NCI-H510A treated with DMSO at 0.1 percent for 48 hours (cell line): ENCODE data around the gene FLYWCH1.

Source experiments
- DNase-seq: peaks from one replicate; lab custom pipeline; 2025; lab: John Stamatoyannopoulos, UW

Gene FLYWCH1, protein sequence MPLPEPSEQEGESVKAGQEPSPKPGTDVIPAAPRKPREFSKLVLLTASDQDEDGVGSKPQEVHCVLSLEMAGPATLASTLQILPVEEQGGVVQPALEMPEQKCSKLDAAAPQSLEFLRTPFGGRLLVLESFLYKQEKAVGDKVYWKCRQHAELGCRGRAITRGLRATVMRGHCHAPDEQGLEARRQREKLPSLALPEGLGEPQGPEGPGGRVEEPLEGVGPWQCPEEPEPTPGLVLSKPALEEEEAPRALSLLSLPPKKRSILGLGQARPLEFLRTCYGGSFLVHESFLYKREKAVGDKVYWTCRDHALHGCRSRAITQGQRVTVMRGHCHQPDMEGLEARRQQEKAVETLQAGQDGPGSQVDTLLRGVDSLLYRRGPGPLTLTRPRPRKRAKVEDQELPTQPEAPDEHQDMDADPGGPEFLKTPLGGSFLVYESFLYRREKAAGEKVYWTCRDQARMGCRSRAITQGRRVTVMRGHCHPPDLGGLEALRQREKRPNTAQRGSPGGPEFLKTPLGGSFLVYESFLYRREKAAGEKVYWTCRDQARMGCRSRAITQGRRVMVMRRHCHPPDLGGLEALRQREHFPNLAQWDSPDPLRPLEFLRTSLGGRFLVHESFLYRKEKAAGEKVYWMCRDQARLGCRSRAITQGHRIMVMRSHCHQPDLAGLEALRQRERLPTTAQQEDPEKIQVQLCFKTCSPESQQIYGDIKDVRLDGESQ

DNA sequence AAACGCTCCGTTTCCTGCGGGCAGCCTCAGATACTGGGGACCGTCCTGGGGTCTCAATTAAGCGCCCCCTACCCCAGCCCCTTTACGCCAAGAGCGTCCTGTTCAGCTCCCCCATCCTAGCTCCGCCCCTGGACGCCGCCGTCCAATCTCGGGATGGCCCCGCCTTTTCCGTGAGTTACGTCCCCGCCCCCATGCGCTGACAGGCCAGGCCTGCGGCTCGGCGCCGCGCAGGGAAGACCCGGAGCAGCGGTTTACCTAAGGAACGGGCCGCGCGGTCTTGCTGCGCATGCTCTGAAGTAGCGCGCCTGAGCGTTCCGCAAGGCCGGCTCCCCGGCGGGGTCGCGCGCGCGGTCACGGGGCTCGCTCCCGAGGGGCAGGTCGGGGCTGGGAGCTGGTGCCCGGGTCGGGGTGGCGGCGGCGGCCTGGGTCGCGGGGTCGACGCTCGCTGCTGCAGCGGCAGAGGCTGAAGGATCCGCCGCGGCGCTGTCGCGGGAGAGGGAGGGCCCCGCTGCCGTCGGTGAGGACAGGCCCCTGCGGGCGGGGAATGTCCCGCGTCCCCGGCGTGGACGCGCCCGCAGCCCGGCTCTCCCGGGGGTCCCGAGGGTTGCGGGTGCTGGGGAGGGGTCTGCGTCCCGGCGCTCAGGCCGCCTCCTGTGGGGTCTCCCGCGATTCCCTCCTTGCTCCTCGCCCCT lies at the start of gene FLYWCH1:
TSS of gene FLYWCH1 (plus strand) at position 294 of the 692 bp plus-strand sequence. CDS start 17,755 bp downstream, outside the sequence.
- peak; percentile 90 for DNase-seq

DNA sequence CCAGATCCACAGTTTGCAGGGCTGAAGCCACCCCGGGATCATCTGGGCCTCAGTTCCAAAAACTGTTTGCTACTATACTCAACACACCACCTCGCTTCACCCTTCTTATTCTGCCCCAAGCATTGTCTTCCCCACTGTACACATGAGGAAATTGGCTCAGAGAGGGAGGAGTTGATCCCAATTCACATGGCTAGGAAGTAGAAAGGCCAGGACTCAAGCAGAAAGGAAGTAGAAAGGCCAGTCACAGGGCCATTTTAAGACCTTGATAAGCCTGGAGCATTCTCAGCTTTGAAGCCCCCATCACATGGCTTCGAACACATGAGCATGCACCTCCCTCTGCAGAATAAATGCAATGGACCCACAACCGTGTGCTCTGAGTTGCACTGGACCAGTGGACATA lies 46.1 kb upstream of the FLYWCH1 start:
- DNase-seq, result no peak

DNA sequence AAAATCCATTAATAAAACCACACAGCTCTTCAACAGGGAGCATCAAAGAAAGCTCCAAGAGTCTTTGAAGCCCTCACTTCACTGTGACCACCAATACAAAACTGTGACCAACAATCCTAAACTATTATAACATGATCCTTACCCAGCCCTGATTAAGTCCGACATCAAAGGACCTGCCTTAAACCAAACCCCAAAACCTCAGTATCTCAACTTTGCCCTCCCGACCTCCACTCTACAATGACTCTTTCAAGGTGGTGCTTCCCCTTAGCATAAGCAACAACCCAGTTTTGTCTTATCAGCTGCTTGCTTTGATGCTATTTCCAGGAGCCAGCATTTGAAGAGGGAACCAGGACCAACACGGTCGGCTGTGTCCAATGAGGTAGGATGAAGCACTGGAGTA lies 45.3 kb upstream of the FLYWCH1 start:
- DNase-seq, result no peak

DNA sequence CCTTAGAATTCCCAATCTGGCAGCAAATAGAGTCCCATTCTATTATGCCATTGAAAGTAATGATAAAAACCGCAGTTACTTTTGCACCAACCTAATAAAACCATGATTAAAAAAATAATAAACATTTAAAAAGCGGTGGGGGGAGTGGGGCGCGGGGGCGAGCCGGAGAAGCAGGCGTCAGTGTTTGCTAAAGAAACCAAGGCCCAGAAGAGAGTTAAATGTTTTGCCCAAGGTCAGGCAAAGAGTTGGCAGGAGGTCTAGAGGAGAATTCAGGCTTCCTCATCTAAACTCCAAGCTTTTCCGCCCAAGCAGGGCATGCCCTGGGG lies 44.1 kb upstream of the FLYWCH1 start:
- DNase-seq, result no peak

DNA sequence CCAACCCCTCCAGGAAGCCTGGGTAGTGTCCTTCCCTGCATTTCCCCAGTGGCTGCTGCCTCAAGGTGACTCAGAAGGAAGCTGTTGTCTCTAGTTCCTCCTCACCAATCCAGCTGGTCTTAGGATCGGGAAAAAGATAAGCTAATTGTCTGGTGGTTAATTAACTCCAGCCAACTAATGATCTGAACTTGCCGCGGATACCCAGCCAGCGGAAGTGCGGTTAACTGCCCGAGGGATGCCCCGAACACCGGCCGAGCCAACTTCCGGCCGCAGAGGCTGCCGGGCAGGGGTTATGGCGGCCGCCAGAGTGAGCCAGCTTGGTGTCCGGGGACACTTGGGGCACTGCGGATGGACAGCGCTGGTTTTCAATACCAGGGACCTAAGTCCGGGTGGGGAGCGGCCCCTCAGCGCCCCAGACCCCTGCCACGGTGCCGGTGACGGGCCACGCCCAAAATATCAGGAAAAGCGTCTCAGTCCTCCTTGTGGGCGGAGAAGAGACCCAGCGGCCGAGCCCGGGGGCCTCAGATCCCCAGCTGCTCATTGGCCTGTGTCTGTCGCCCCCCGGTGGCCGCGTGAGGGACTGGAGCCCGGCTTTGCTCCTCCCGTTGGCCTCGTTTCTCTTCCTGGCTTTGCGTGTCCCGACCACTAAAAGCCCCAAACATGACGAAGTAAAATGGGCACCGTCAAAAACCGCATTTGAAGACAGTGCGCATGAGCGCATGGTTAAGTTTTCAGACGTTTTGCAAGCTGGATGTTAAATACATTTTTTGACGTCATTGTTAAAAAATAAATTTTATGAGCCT lies 43.5 kb upstream of the FLYWCH1 start:
- peak; percentile 68 for DNase-seq

DNA sequence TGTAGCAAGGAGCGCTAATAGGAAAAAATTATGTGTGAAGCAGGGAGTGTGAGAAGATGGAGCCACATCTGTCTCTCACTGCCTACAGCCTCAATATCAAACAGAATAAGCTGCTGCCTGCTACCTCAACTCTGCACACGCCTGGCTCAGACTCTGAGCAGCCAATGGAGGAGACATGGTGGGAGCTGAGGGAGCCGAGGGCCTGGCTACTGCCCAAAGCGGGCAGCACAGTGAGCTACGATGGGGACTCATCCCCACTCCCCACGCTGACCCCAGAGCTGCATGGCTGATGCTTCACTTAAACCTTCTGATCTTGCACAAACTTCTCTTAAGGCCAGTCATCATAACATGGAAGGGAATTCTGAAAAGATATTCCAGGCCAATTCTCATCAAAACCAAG lies 39.8 kb upstream of the FLYWCH1 start:
- no peak for DNase-seq

DNA sequence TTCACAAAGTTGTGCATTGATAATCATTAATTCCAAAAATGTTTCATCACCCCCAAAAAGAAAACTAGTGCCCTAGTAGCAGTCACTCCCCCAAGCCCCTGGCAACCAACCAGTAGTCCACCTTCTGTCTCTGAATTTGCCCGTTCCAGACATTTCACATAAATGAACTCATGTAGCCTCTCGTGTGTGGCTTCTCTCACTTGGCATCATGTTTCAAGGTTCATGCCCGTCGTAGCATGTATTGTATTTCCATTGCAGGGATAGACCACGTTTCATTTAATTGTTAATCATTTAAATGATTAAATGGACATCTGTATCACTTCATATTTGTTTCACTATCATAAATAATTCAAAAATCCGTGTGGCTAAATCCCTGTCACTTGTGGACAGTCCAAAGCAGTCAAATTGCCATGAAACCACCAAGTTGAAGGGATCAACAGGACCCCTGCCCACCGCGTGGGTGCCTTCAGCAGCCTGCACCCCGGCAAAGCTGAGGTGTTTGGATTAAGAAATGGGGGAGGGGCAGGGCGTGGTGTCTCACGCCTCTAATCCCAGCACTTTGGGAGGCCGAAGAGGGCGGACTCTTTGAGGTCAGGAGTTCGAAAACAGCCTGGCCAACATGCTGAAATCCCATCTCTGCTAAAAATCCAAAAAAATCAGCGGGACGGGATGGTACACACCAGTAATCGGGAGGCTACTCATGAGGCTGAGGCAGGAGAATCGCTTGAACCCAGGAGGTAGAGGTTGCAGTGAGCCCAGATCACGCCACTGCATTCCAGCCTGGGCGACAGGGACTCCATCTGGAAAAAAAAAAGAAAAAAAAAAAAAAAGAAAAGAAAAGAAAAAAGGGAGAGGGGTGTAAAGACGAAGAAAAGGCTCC lies 37.5 kb upstream of the FLYWCH1 start:
- DNase-seq, result no peak

DNA sequence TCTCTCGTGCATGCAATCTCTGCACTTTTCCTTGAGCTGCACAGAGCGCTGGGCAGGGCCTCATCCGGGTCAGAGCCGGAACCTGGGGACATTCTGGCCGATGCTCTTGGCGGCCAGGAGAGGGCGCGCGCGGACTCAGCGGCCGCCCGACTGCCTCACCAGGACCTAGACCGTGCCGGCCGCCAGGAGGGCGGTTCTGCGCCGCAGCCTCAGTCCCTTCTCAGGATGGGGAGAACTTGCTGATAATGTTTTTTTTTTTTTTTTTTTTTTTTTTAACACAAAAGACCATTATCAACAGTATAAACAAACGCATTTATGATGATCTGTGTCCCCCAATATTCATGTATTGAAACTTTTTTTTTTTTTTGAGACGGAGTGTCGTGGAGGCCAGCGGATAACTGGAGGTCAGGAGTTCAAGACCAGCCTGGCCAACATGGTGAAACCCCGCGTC lies 36.8 kb upstream of the FLYWCH1 start:
- DNase-seq, result peak; percentile 66

DNA sequence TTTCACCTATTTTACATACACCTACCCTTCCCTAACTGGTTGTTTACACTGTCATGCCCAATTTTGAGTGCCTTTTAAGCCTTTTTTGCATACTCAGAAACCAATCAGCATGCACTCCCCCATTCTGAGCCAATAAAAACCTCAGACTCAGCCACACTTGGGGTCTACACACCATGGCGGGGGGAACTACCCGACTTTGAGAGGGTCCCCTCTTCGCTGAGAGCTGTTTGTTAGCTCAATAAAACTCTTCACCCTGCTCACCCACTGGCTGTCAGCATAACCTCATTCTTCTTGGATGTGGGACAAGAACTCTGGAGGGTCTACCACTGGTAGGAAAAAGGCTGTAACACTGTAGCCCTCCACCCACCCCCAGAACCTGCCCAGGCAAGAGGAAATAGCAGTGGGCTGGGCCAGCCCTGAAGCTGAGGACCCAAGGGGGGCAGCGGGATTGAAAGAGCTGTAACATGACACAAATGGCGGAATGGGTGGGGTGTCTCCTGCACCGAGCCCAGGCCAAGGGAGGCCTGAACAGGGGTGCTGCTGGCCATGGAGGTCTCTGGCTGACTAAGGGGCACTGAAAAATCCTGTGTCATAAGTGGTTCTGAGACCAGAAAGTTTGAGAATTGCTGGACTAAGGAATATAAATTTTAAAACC lies 31.8 kb upstream of the FLYWCH1 start:
- DNase-seq, result no peak

DNA sequence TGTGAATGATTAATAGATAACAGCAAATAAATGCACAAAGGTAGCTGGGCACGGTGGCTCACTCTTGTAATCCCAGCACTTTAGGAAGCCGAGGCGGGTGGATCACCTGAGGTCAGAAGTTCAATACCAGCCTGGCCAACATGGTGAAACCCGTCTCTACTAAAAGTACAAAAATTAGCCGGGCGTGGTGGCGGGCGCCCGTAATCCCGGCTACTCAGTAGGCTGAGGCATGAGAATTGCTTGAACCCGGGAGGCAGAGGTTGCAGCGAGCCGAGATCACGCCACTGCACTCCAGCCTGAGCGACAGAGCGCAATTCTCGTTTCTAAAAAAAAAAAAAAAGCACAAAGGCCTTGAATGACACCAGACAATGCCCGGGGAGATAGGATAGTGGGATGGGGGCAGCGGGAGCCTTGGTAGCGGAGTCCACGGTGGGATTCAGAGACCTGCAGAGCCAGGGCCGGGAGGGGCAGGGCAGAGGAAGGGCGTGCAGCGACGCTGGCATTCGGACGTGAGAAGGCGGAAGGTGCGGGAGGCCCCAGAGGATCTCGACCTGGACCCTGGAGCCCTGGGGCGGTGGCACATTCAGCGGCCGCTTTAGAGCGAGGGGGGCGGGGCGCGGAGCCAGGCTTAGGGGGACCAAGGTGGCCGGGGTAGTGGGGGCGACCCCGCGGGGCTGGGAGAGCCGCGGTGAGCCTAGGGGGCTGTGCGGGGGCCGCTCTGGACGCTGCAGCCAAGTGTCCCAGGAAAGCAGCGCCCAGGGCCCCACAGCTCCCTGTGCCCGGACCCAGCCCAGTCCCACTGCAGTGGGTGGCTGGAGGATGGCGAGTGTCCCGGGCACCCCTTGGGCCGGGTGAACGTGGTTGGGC lies 29.7 kb upstream of the FLYWCH1 start:
- no peak for DNase-seq

DNA sequence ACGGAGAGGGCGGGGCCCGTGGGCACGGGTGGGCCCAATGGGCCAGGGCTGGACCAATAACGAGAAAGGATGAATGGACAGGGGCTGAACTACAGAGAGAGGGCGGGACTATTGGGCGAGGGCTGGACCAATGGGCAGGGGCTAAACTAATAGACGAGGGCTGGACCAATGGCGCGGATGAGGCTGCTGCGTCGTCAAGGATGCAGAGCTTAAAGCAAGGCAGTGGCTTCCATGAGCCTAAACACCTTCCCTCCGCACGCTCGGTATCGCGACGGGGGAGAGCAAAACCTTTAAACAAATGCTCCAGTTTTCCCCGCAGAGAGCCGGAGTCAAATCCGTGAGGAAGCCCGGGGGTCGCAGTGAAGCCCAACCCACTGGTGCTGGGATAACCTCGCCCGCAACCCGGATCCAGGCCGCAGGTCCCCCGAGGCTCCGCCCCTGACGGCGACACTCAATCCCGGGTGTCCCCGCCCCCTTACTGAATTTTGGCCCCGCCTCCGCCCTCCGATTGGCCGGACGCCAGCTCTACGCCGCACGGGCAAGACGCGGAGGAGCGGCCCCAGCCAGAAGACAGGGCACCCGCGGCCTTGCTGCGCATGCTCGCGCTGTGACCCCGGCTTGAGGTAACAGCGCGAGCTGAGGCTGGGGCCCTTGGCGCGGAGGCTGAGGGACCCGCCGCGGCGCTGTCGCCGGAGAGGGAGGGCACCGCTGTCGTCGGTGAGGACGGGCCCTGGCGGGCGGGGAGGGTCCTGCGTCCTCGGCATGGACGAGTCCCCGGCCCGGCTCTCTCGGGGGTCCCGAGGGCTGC lies 28.9 kb upstream of the FLYWCH1 start, which contains the start of gene FLYWCH2:
TSS of gene FLYWCH2 (plus strand) at position 566 of the 808 bp plus-strand sequence. CDS start 13,235 bp downstream, outside the sequence.
- peak; percentile 89 for DNase-seq

DNA sequence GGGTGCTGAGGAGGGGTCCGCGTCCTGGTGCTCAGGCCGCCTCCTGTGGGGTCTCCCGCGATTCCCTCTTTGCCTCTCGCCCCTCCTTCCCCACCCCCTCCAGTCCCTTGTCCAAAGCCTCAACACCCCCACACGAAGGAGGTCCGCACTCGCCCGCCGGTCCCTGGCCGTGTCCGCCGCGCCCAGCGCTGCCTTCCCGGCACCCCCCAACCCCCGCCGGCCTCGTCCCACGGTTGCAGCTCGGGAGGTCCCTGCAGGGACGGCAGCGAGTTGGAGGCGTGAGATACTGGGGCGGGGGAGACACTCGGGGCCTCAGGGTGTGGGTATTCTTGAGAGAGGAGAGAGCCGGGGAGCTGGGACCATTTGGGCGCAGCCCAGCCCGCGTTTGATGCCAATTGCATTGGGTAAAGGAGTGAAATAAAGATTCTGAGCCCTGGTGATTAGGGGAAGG lies 28.2 kb upstream of the FLYWCH1 start:
- no peak for DNase-seq

DNA sequence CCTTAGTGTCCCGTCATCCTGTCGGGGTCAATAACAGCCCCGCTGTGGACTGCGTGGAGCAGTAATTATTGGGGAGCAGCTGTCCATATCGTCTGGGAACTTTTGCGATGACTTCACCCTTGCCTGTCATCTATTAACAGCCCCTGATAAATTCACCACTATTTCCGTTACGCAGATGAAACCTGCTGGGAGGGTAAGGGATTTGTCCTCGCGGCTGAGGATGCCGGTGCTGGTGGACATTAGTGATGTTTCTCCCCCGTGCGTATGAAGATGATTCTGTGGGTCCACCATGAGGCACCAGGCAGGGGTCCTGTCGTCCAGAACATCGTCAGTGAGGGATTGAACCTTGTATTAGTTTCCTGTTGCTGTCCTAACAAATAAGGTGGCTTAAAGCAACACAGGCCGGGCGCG lies 27.7 kb upstream of the FLYWCH1 start:
- no peak for DNase-seq

DNA sequence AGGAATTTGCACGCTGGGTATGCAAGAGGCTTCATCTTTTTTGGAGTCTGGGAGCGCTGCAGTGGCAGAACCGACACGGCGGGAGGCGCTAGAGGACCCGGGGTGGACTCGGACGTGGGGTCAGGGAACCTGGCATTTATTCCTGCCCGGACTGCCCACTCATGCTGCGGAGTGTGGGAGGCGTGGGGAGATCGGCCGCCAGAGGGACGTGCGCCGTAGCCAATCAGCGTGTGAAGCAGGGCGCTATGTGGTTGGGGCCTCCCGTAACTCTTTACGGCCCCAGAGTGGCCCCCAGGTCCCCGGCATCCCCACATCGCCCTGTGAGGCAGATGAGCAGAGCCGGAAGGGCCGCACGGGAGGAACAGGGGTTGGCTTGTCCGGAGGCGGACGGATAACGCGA lies 17.5 kb upstream of the FLYWCH1 start:
- no peak for DNase-seq

DNA sequence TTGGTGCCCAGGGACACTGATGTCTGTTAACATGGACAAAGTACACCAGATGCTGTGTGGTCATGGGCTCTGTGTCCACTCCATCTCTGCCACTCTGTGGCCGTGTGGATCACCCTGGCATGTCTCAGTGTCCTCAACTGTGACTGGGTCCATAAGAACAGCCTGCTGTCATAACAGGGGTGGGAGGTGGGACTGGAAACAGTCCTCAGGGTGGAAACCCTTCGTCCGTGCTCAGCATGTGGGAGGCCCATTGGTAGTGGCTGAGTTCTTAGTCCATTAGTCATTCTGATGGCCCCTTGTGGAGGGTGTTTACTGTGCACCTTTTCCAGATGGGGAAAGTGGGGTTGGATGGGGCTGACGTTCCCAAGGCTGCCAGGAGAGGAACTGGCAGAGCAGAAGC lies 15.9 kb upstream of the FLYWCH1 start:
- DNase-seq, result no peak

DNA sequence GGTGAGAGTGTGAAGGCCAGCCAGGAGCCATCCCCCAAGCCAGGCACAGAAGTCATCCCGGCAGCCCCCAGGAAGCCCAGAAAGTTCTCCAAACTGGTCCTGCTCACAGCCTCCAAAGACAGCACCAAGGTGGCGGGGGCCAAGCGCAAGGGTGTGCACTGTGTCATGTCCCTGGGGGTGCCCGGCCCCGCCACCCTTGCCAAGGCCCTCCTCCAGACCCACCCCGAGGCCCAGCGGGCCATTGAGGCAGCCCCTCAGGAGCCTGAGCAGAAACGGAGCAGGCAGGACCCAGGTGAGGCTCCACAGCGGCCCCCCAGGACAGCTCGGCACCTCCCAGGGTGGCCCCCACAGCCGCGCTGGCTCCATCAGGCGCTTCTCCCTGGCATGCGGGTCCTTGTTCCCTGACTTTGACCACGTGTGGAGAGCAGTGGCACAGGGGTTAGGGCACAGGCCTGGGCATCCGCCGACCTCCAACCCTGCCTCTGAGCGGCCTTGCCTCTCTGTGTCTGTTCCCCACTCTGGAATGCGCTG lies 15.2 kb upstream of the FLYWCH1 start:
- DNase-seq, result no peak

DNA sequence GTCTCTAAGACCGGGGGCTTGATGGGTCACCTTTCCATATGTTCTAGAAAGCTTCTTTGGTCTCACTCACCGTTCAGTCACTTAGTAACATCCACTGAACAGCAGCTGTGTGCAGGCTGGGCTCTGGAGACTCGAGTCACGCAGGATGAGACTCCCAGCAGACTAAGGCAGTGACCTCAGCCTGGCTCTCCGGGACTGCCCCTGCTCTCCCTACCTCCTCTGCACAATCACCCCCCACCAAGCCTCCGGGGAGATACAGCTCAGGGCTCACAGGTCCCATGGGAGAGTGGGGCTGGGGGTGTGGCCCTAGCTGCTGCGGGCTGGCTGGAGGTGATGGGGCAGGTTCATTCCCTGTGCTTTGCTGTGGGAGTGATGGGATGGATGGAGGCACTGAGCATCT lies 14.6 kb upstream of the FLYWCH1 start:
- DNase-seq, result no peak
